ENCODE results near the gene HMGB2. TPM values are rescaled to one million over a fixed set of nuclear protein-coding genes. Genes with fewer than 3 reads are reported as not detected.

Gene HMGB2
- total RNA-seq, 1 experiment from 2014 or later: 183 TPM

DNA sequence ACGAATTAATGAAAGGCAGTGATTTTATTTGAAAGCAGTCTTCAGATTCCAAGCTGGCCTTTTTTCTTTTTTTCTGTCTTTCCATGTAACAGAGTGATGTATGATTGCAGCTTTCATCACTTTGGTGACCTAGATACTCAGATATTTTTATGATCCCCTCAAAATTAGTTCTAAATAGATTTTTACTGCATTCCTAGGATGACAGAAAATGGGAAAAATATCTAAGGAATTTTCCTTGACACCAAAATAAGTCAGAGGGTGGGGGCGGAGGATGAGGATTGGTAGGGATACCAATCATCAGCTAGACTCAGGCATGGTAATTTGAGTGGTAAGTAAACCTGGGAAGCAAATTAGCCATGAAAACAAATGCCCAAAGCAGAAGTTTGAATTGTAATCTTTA, 11.9 kb upstream of the HMGB2 start:
- no peak for DNase-seq (ENCODE audit: low read depth, low spot score)
- Histone ChIP-seq H3K27ac (ENCODE audit: low read length) (no peak overlapping the region), H3K36me3 (ENCODE audit: control insufficient read depth, insufficient read depth, low read length) (no peaks in the 10 kb centered on the region), H3K4me3 (ENCODE audit: low read depth in 2 of 2, low read length in 2 of 2) (no peak overlapping the region), H3K9me3 (ENCODE audit: control insufficient read depth, insufficient read depth, low read depth, low read length) (no peaks in the 10 kb centered on the region), H3K27me3 (ENCODE audit: control insufficient read depth, insufficient read depth, low read length) (no peaks in the 10 kb centered on the region), H3K4me1 (ENCODE audit: control insufficient read depth, insufficient read depth, low read length) (no peaks in the 10 kb centered on the region)
- ChIA-PET CTCF (no interaction called here), POLR2A (interaction anchor here (0.6 kb wide), 1 partner anchor 10 kb away, joined by 3 read pairs; no protein-coding TSS in a partner anchor)
- no TSS peak for BruUV-seq (replicated peaks)
- in situ Hi-C loops (cut with HindIII; ENCODE audit: low pct_unique_long_range_greater_than_20kb, low sequenced_read_pairs) (no loop called here), intact Hi-C loops (cut with micrococcal nuclease; ENCODE audit: unreplicated experiment) (no loop called here)
- TF ChIP-seq POLR2AphosphoS5 (IDR thresholded peaks at IDR 0.05; ENCODE audit: low read depth, low read length) (no peak), SIN3A (IDR thresholded peaks at IDR 0.05; ENCODE audit: borderline replicate concordance, insufficient read depth, low read depth, low read length) (no peak), TCF7L2 (IDR thresholded peaks at IDR 0.05; ENCODE audit: low read depth, low read length) (no peak)
- TF ChIP-seq, protein P1, sequence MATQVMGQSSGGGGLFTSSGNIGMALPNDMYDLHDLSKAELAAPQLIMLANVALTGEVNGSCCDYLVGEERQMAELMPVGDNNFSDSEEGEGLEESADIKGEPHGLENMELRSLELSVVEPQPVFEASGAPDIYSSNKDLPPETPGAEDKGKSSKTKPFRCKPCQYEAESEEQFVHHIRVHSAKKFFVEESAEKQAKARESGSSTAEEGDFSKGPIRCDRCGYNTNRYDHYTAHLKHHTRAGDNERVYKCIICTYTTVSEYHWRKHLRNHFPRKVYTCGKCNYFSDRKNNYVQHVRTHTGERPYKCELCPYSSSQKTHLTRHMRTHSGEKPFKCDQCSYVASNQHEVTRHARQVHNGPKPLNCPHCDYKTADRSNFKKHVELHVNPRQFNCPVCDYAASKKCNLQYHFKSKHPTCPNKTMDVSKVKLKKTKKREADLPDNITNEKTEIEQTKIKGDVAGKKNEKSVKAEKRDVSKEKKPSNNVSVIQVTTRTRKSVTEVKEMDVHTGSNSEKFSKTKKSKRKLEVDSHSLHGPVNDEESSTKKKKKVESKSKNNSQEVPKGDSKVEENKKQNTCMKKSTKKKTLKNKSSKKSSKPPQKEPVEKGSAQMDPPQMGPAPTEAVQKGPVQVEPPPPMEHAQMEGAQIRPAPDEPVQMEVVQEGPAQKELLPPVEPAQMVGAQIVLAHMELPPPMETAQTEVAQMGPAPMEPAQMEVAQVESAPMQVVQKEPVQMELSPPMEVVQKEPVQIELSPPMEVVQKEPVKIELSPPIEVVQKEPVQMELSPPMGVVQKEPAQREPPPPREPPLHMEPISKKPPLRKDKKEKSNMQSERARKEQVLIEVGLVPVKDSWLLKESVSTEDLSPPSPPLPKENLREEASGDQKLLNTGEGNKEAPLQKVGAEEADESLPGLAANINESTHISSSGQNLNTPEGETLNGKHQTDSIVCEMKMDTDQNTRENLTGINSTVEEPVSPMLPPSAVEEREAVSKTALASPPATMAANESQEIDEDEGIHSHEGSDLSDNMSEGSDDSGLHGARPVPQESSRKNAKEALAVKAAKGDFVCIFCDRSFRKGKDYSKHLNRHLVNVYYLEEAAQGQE (IDR thresholded peaks at IDR 0.05; ENCODE audit: insufficient read depth in 1 of 2, low read depth in 2 of 2, low read length in 1 of 2): no peak
- TF ChIP-seq, protein P2, sequence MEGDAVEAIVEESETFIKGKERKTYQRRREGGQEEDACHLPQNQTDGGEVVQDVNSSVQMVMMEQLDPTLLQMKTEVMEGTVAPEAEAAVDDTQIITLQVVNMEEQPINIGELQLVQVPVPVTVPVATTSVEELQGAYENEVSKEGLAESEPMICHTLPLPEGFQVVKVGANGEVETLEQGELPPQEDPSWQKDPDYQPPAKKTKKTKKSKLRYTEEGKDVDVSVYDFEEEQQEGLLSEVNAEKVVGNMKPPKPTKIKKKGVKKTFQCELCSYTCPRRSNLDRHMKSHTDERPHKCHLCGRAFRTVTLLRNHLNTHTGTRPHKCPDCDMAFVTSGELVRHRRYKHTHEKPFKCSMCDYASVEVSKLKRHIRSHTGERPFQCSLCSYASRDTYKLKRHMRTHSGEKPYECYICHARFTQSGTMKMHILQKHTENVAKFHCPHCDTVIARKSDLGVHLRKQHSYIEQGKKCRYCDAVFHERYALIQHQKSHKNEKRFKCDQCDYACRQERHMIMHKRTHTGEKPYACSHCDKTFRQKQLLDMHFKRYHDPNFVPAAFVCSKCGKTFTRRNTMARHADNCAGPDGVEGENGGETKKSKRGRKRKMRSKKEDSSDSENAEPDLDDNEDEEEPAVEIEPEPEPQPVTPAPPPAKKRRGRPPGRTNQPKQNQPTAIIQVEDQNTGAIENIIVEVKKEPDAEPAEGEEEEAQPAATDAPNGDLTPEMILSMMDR (IDR thresholded peaks at IDR 0.05): no peak
- ATAC-seq: no peak

DNA sequence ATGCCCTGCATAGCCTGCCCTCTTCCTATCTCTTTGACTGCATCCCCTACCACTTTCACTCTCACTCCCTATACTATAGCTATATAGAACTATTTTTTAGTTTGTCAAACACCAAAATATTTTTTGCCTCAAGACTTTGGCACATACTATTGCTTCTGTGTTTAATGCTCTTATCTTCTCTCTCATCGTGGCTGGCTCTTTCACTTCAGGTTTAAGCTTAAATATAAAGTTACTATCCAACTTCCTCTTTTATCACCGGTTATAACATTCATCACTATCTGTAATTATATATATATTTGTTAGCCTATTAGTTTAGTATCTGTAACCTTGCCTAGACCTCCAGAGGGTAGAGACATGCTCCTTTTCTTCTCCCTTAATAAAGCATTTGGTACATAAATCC, 11.5 kb upstream of the HMGB2 start:
- no peak for DNase-seq (ENCODE audit: low read depth, low spot score)
- CTCF ChIA-PET: no interaction called here
- TF ChIP-seq POLR2AphosphoS5 (IDR thresholded peaks at IDR 0.05; ENCODE audit: low read depth, low read length) (no peak), SIN3A (IDR thresholded peaks at IDR 0.05; ENCODE audit: borderline replicate concordance, insufficient read depth, low read depth, low read length) (no peak), TCF7L2 (IDR thresholded peaks at IDR 0.05; ENCODE audit: low read depth, low read length) (no peak)
- TF ChIP-seq, protein P2 (IDR thresholded peaks at IDR 0.05): no peak
- TF ChIP-seq, protein P1 (IDR thresholded peaks at IDR 0.05; ENCODE audit: insufficient read depth in 1 of 2, low read depth in 2 of 2, low read length in 1 of 2): no peak
- ATAC-seq: no peak
- Histone ChIP-seq H3K4me1 (ENCODE audit: control insufficient read depth, insufficient read depth, low read length) (no peaks in the 10 kb centered on the region), H3K27ac (ENCODE audit: low read length) (no peak overlapping the region), H3K4me3 (ENCODE audit: low read depth in 2 of 2, low read length in 2 of 2) (no peak overlapping the region), H3K9me3 (ENCODE audit: control insufficient read depth, insufficient read depth, low read depth, low read length) (no peaks in the 10 kb centered on the region), H3K27me3 (ENCODE audit: control insufficient read depth, insufficient read depth, low read length) (no peaks in the 10 kb centered on the region), H3K36me3 (ENCODE audit: control insufficient read depth, insufficient read depth, low read length) (no peaks in the 10 kb centered on the region)
- in situ Hi-C loops (cut with HindIII; ENCODE audit: low pct_unique_long_range_greater_than_20kb, low sequenced_read_pairs): no loop called here
- POLR2A ChIA-PET: interaction anchor here (0.6 kb wide), 1 partner anchor 9 kb away, joined by 3 read pairs; no protein-coding TSS in a partner anchor
- intact Hi-C loops (cut with micrococcal nuclease; ENCODE audit: unreplicated experiment): no loop called here
- BruUV-seq (replicated peaks): no TSS peak

All from Panc1 (cell line).